Gastroesophageal sphincter (tissue), 4 donors: ENCODE measurements around the gene TAC3. TPM values are rescaled to one million over a fixed set of nuclear protein-coding genes. Genes with fewer than 3 reads are reported as not detected.
"Not testable (repeated sequence)": the region's sequence is repeated elsewhere in the genome, so short reads cannot be mapped to it uniquely, and the experiment has no call there.

Source experiments
- ATAC-seq: fragments of 150-250 bp; one replicate; pipeline ENCODE4 v1.9.1; 2016; ENCODE audit warnings: mild to moderate bottlenecking, moderate library complexity
- H3K27ac ChIP-seq, 4 donors: fragments of 200-600 bp; sonication (generic) in 3 of 4; 1 replicate in 3 of 4; 2 replicates in 1 of 4; pipeline ENCODE4 v1.5.1; 2016 to 2019
- H3K27me3 ChIP-seq: fragments of 200-600 bp; sonication (generic); one replicate; pipeline ENCODE4 v1.5.1; 2019
- H3K36me3 ChIP-seq, 2 donors: fragments of 200-600 bp; sonication (generic); one replicate each; pipeline ENCODE4 v1.5.1; 2019; ENCODE audit warnings: control low read depth in 1 of 2
- H3K4me1 ChIP-seq, 3 donors: fragments of 200-600 bp; sonication (generic); 1 replicate in 2 of 3; 2 replicates in 1 of 3; pipeline ENCODE4 v1.5.1; 2016 to 2019; ENCODE audit warnings: control low read depth in 2 of 3
- H3K4me3 ChIP-seq, 2 donors: fragments of 200-600 bp; sonication (generic); one replicate each; pipeline ENCODE4 v1.5.1; 2019; ENCODE audit warnings: mild to moderate bottlenecking in 1 of 2, moderate library complexity in 1 of 2
- H3K9me3 ChIP-seq, 3 donors: fragments of 200-600 bp; sonication (generic); one replicate each; pipeline ENCODE4 v1.5.1; 2017 to 2019; ENCODE audit warnings: control low read depth in 2 of 3
- EP300 ChIP-seq: sonication (generic); formaldehyde crosslinking; IDR thresholded peaks from one replicate; pipeline ENCODE4 v1.6.1; 2017; ENCODE audit warnings: antibody characterized with exemption, mild to moderate bottlenecking
- POLR2A ChIP-seq, 2 donors: fragments of 450-650 bp; IDR thresholded peaks; one replicate each; pipeline ENCODE4 v1.6.1; 2017; ENCODE audit warnings: antibody characterized with exemption in 2 of 2, mild to moderate bottlenecking in 2 of 2, moderate library complexity in 1 of 2
- POLR2AphosphoS5 ChIP-seq: sonication (generic); formaldehyde crosslinking; IDR thresholded peaks from one replicate; pipeline ENCODE4 v1.6.1; 2017; ENCODE audit warnings: antibody characterized with exemption
- WGBS, 2 donors: methylation state at CpG; one replicate each; pipeline ENCODE4 v1.1.5; 2018; ENCODE audit warnings: low coverage in 1 of 2; 5-methylcytosine and 5-hydroxymethylcytosine counted together
- total RNA-seq, 4 donors: library from RNA; depleted of rRNA; stranded (reverse); fragments of >200 nt; gene quantifications; one replicate each; pipeline ENCODE4 v1.1.0, GENCODE V29; 2016
- TF ChIP-seq, protein P1 (sequence below), 4 experiments: fragments of 200-600 bp in 2 of 4; fragments of 450-650 bp in 2 of 4; sonication (generic) in 1 of 4; IDR thresholded peaks; one replicate each; pipeline ENCODE4 v1.5.1; 2017 to 2019; ENCODE audit warnings: antibody characterized with exemption in 4 of 4, mild to moderate bottlenecking in 2 of 4, moderate library complexity in 2 of 4

Gene TAC3
- total RNA-seq, 4 donors from 2014 or later: not detected

GRCh38 chr12:56989861-56990610, 26.3 kb downstream of the TAC3 start:
- H3K4me3 ChIP-seq: no peak overlapping the region
- no peaks in the 10 kb centered on the region for H3K9me3 ChIP-seq
- no peak overlapping the region for H3K27ac ChIP-seq
- H3K4me1 ChIP-seq: peaks cover 0 to 10% (median 0%) of the 10 kb centered on the region in 3 donors
- peaks cover 0 to under 1% of the 10 kb centered on the region in 2 donors for H3K36me3 ChIP-seq
- H3K27me3 ChIP-seq: no peaks in the 10 kb centered on the region
- TF ChIP-seq, protein P1, sequence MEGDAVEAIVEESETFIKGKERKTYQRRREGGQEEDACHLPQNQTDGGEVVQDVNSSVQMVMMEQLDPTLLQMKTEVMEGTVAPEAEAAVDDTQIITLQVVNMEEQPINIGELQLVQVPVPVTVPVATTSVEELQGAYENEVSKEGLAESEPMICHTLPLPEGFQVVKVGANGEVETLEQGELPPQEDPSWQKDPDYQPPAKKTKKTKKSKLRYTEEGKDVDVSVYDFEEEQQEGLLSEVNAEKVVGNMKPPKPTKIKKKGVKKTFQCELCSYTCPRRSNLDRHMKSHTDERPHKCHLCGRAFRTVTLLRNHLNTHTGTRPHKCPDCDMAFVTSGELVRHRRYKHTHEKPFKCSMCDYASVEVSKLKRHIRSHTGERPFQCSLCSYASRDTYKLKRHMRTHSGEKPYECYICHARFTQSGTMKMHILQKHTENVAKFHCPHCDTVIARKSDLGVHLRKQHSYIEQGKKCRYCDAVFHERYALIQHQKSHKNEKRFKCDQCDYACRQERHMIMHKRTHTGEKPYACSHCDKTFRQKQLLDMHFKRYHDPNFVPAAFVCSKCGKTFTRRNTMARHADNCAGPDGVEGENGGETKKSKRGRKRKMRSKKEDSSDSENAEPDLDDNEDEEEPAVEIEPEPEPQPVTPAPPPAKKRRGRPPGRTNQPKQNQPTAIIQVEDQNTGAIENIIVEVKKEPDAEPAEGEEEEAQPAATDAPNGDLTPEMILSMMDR (IDR thresholded peaks at IDR 0.05): no peak
- TF ChIP-seq EP300 (no peak), POLR2AphosphoS5 (no peak), POLR2A (IDR thresholded peaks at IDR 0.05) (no peak)
- WGBS, 2 donors: 74 to 77% methylated on average over 6 to 7 of the region's 7 CpGs
- no peak for ATAC-seq

GRCh38 chr12:56988207-56988739, 28.1 kb downstream of the TAC3 start:
- Histone ChIP-seq H3K9me3 (no peaks in the 10 kb centered on the region), H3K27ac (no peak overlapping the region), H3K36me3 (no peaks in the 10 kb centered on the region), H3K27me3 (no peaks in the 10 kb centered on the region), H3K4me3 (no peak overlapping the region), H3K4me1 (peaks cover 0 to 10% (median 0%) of the 10 kb centered on the region in 3 donors)
- WGBS, 2 donors: 53 to 59% methylated on average over 5 of the region's 5 CpGs
- TF ChIP-seq EP300 (no peak), POLR2AphosphoS5 (no peak), POLR2A (IDR thresholded peaks at IDR 0.05) (no peak)
- TF ChIP-seq, protein P1 (IDR thresholded peaks at IDR 0.05): no peak
- ATAC-seq: no peak

- Histone ChIP-seq H3K36me3 (no peaks in the 10 kb centered on the region), H3K4me1 (peaks cover 0 to 10% (median 0%) of the 10 kb centered on the region in 3 donors), H3K9me3 (no peaks in the 10 kb centered on the region), H3K27ac (no peak overlapping the region), H3K27me3 (no peaks in the 10 kb centered on the region), H3K4me3 (no peak overlapping the region)
- no peak for TF ChIP-seq POLR2A (IDR thresholded peaks at IDR 0.05)
- TF ChIP-seq, protein P1 (IDR thresholded peaks at IDR 0.05): peak; percentile 94 to 96 (median 94)
- WGBS, 2 donors: 11 to 14% methylated on average over 7 to 8 of the region's 11 CpGs
- ATAC-seq: peak; percentile 84
Measured at GRCh38 chr12:56987551-56988053, 28.7 kb downstream of the TAC3 start.

DNA sequence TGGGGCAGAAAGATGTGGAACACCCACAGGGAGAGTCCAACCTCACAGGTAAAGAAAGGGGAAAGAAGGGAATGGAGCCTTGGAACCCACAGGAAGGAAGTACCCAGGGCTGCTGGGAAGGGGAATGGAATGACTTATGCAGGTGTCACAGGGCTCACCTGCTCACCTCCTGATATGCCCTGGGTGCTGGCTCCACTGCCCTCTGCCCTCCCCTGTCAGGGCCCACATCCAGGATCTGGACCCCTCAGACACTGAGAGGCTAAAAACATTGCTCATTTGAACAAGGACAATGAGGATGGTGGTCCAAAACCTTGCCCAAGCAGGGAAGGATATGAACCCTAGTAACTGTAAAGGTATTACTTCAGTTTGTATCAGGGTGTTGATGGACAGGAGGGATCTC, 29.3 kb downstream of the TAC3 start:
- TF ChIP-seq POLR2AphosphoS5: no peak
- H3K36me3 ChIP-seq: no peaks in the 10 kb centered on the region
- no peaks in the 10 kb centered on the region for H3K27me3 ChIP-seq
- H3K4me3 ChIP-seq: no peak overlapping the region
- no peaks in the 10 kb centered on the region for H3K9me3 ChIP-seq
- no peak overlapping the region for H3K27ac ChIP-seq
- no peak for ATAC-seq
- peaks cover 0 to 10% (median 0%) of the 10 kb centered on the region in 3 donors for H3K4me1 ChIP-seq

DNA sequence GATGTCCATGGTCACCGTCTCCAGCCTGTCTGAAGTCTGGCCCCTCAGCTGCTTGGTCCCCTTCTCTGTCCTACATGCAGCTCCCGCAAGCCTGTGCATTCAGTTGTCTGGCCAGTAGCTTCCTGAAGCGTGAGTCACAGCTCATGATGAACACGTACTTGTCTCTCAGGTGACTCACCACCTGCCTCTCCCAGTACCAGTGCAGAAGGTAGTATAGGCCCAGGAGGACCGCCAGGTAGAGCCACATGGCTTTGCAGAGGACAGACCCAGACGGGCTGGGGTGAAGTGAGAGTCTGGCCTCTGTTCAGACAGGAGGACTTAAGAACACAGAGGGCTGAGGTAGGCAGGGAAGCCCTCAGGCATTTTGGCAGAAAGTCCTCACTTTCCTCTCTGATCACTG, 30.6 kb downstream of the TAC3 start:
- not testable (repeated sequence) for H3K27ac ChIP-seq, H3K27me3 ChIP-seq, H3K36me3 ChIP-seq, H3K4me3 ChIP-seq, ATAC-seq, H3K9me3 ChIP-seq
- peaks cover 0 to 10% (median 0%) of the 10 kb centered on the region in 3 donors for H3K4me1 ChIP-seq
- WGBS, 2 donors: 71% methylated on average over 1 of the region's 6 CpGs; no CpG with 5 or more reads in 1 of the 2 donors

GRCh38 chr12:56983386-56983785, 32.9 kb downstream of the TAC3 start:
- ATAC-seq: no peak
- H3K27ac ChIP-seq: no peak overlapping the region
- H3K27me3 ChIP-seq: no peaks in the 10 kb centered on the region
- 40 to 97% methylated on average over 2 to 4 of the region's 4 CpGs for WGBS, 2 donors
- H3K9me3 ChIP-seq: no peaks in the 10 kb centered on the region
- H3K4me1 ChIP-seq: peaks cover 0 to 10% (median 0%) of the 10 kb centered on the region in 3 donors
- TF ChIP-seq, protein P1 (IDR thresholded peaks at IDR 0.05): no peak
- no peak for TF ChIP-seq EP300
- TF ChIP-seq POLR2AphosphoS5: no peak
- no peak for TF ChIP-seq POLR2A (IDR thresholded peaks at IDR 0.05)
- no peak overlapping the region for H3K4me3 ChIP-seq
- H3K36me3 ChIP-seq: no peaks in the 10 kb centered on the region

- not testable (repeated sequence) for H3K36me3 ChIP-seq, H3K27me3 ChIP-seq, H3K9me3 ChIP-seq, ATAC-seq, H3K4me3 ChIP-seq, H3K27ac ChIP-seq, H3K4me1 ChIP-seq
- WGBS, 2 donors: no CpG with 5 or more reads among the region's 3 CpGs
Measured at GRCh38 chr12:56982578-56983236, 33.6 kb downstream of the TAC3 start.
